NCI-H524 treated with DMSO at 0.1 percent for 48 hours (cell line): ENCODE measurements around the gene PRKRIP1.
"Not testable (repeated sequence)": the region's sequence is repeated elsewhere in the genome, so short reads cannot be mapped to it uniquely, and the experiment has no call there.

ENCODE experiments used
- DNase-seq: peaks from one replicate; lab custom pipeline; 2025; lab: John Stamatoyannopoulos, UW

Gene PRKRIP1

GRCh38 chr7:102404005-102404861 lies 8.1 kb downstream of the PRKRIP1 start:
- DNase-seq = no peak

- DNase-seq = not testable (repeated sequence)
These were observed 8.7 kb downstream of the PRKRIP1 start for GRCh38 chr7:102404862-102405188.

DNA sequence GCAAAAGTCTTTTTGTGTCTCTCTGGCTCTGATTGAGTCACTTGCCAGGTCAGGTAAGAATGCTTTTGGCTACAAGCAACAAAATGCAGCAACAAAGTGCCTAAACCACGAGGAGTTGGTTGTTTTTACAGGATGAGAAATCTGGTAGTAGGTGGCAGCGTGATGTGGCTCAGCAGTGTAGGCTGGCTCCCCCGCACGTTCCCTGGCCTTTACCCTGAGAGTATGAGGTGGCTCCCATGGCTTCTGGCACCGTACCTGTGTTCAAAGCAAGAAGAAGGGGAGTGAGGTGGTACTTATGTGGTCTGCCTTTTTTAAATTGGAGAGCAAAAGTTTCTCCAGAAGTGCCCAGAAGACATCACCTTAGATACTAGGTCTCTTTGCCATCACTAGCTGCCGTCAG lies 11.7 kb downstream of the PRKRIP1 start:
- DNase-seq = no peak

DNA sequence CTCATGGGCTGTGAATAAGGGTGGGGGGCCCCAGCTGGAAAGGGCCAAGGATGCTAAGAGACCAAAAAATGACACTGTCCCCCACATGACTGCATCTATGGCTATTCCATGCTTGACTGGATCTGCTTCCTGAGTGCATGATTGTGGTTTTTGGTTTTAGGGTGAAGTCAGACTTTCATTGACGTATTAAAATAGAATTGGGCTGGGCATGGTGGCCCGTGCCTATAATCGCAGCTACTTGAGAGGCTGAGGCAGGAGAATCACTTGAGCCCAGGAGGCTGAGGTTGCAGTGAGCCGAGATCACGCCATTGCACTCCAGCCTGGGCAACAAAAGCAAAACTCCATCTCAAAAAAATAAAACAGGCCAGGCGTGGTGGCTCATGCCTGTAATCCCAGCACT lies 12.4 kb downstream of the PRKRIP1 start:
- not testable (repeated sequence) for DNase-seq

DNA sequence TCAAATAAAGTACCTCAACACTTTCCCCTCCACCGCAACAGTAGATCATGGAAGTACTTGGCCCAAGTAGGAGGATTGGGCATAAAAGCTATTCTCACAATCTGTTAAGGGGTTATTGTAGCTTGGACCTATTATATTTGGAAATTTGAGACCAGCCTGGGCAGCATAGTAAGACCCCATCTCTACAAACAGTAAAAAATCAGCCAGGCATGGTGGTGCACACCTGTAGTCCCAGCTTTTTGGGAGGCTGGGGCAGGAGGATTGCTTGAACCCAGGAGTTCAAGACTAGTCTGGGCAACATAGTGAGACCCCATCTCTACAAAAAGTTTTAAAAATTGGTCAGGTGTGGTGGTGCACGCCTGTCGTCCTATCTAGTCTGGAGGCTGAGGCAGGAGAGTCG lies 13.2 kb downstream of the PRKRIP1 start:
- no peak for DNase-seq

DNA sequence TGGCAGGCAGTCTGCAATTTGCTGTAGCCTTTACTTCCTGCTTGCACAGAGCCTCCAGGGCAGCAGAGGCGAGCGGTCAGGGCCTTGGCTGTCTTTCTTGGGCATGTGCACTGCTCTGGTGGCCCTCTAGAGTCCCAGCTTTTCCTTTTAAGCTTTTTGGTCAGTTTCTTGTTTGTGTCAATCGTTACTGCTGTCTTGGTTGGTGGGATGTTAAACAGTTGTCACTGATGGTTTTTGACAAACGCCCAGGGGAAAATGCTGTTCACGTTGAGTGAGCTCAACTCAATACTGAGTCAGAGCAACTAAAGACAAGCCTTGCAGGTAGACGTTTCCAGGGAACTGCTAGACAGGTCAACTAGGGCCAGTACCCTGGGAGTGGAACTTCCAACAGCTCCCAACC lies 14.0 kb downstream of the PRKRIP1 start:
- DNase-seq = no peak

DNA sequence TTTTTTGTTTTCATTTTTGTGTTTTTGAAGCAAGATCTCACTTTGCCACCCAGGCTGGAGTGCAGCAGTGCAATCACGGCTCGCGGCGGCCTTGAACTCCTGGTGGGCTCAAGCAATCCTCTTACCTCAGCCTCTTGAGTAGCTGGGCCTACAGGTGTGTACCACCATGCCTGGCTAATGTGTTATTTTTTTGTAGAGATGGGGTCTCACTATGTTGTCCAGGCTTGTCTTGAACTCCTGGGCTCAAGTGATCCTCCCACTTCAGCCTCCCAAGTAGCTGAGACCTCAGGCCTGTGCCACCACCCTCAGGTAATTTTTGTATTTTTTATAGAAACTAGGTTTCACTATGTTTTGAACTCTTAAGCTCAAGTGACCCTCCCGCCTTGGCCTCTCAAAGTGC lies 14.8 kb downstream of the PRKRIP1 start:
- DNase-seq = no peak

DNA sequence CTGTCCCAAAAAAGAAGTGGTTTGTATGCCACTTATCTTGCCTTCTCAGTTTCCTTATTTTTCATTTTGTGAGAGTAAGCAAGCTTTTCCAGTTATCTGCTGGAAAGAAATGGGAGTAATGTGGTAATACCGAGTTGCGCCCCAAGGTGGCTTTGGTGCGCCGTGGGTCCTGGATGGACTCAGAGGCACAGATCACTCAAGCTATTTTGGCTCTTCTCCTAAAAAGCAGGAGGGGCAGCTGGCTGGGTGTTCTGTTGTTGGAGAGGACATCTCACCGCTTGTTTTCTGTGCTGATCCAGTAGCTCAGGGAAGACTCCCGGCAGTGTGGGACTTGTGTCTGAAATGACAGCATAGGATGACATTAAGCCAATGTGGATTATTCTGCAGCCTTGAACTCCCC lies 16.4 kb downstream of the PRKRIP1 start:
- DNase-seq = no peak

DNA sequence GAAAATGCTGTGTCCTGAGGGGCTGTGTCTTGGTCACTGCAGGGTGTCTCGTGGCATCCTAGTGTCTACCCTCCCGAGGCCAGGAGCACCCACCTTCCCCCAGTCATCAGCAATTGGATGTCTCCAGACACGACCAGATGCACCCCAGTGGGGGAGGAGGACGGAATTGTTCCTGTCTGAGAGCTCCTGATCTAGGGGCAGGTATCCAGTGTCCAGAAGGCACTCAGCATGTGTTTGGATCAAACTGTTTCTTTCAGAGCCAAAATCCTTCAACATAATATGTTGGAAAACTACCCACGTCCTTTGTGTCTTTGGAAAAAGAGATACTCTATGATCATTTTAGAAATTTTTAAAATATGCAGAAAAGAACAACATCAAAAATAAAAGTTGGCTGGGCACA lies 16.9 kb downstream of the PRKRIP1 start:
- no peak for DNase-seq

DNA sequence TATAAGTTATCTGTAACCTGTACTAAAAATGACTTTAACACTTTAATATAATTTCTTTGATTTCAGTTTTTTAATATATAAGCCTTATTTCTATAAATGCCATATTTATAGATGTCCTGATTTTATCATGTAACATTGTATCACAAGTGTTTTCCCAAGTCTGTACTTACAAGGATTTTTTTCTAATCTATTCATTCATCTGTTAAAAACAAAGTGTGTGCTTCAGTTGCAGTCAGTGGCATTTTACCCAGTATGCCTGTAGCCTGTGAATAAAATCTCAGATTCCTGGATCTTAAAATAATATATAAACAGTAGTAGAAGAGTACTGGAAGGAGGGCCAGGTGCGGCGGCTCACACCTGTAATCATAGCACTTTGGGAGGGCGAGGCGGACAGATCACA lies 17.4 kb downstream of the PRKRIP1 start:
- DNase-seq = no peak

- DNase-seq = no peak
These were observed 19.6 kb downstream of the PRKRIP1 start for GRCh38 chr7:102415685-102416225.

DNA sequence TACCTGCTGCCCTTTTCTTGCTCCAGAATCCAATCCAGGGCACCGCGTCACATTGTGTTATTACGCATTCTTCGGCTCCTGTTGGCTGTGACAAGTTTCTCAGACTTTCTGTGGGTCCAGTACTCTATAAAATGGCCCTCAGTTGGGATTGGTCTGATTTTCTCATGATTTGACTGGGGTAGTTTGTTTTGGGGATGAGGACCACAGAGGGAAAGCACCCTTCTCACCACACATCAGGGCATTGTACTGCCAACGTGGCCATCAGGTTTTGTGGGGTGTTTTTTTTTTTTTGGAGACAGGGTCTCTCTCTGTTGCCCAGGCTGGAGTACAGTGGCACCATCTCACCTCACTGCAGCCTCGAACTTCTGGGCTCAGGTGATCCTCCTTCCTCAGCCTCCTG lies 20.2 kb downstream of the PRKRIP1 start:
- no peak for DNase-seq

DNA sequence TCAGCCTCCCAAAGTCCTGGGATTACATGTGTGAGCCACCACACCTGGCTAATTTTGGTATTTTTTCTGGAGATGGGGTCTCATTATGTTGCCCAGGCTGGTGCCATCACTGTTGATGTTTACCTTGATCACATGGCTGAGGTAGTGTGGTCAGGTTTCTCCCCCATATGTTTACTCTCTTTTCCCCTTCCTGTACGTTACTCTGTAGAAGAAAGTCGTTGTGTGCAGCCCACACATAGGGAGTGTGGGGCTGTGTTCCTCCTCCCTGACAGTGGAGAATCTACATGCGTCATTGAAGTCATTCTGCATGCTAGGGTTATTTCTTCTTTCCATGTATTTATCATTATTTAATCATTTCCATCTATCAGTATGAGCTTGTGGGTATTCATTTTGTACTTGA lies 20.9 kb downstream of the PRKRIP1 start:
- DNase-seq = no peak

DNA sequence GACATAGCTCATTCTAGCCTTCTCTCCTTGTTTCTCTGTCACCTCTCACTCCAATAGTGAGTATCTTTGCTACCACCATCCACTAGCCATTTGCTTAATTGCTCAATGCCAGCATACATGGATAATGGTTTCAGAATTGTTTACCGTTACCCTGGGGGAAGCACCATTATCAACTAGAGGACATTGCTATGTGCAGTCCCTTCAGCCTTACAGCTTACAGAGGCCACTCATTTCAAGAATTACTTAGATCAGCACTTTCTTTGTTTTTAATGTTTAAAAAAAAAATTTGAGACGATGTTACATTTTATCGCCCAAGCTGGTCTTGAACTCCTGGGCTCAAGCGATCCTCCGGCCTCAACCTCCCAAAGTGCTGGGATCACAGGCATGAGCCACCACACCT lies 22.4 kb downstream of the PRKRIP1 start:
- DNase-seq = no peak

DNA sequence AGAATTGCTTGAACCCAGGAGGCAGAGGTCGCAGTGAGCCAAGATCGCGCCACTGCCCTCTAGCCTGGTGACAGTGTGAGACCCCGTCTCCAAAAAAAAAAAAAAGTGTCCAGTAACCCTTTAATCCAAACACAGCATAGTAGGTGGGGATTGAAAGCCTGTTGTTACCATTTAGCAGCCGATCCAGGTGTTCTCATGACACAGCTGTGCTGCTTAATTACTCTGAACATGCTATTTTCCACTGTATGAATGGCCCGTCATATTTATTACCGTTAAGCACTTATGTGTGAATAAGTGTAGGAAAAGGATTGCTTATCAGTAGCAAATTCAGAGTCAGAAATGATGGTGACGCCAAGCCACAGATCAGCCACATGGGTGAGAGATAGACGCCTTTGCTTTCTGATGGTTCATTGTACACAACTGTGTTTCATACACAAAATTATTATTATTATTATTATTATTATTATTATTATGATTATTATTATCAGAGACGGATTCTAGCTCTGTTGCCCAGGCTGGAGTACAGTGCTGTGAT lies 25.6 kb downstream of the PRKRIP1 start:
- DNase-seq = no peak

DNA sequence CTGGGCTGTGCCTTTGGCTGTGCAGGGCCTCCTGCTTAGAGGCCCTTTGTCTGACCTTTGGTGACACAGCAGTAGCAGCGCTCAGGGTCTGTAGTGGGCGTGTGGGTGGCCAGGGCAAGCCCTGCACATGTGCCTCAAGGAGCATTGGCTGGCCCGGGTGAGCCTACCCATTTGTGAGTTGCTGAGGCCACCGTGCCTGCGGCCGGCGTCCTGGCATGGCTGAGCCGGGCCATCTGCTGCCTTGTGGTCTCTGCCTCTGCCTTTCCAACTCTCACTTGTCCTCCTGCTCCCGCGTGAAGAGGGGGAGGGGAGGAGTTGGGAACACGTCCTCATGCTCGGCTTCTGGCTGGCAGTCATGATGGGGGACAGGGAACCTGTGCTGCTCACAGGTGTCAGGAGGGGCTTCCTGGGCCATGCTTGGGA lies 28.0 kb downstream of the PRKRIP1 start:
- peak; percentile 31 for DNase-seq

DNA sequence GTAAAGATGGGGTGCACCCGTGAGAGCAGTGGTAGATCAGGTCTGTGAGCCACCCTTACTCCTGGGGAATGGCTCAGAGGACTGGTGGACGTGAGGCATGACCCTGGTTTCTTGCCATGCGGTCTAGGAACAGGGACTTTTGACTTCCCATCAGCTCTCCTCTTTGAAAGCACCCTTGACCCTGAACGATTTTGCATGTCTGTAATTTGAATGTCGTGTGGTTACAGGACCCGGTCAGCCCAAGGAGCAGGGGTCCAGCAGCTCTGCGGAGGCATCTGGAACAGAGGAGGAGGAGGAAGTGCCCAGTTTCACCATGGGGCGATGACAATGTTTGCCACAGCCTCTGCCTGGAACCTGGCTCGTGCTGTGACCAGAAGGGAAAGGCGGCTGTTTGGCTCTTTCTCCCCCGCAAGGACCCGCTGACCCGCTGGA lies 28.6 kb downstream of the PRKRIP1 start:
- DNase-seq = no peak

DNA sequence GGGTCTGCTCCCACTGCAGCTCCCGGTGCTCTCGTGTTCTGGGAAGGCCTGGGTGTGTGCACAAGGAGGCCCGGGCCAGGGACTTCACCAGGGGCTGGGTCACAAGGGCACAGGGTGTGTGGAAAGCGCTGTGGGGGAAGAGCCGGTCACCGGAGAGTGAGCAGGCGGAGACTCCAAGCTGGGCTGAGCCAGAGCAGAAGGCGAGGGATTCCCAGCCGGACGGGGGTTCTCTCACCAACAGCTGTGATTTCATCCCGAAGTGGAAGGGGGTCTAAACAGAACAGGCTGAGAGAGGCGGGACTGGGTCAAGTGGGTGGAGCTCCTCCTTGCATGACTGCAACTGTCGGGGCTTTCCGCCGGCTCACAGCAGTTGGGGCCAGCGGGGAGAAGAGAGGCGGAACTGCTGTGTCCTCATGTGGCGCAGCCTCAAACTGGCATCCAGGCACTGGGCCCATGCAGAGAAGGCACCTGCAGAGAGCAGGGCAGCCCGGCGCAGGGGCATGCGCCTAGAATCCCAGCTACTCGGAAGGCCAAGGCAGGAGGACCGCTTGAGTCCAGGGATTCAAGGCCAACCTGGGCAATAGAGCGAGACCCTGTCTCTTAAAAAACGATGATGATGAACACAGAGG lies 29.6 kb downstream of the PRKRIP1 start:
- peak; percentile 32 for DNase-seq

GRCh38 chr7:102426268-102427018 lies 30.3 kb downstream of the PRKRIP1 start:
- no peak for DNase-seq

DNA sequence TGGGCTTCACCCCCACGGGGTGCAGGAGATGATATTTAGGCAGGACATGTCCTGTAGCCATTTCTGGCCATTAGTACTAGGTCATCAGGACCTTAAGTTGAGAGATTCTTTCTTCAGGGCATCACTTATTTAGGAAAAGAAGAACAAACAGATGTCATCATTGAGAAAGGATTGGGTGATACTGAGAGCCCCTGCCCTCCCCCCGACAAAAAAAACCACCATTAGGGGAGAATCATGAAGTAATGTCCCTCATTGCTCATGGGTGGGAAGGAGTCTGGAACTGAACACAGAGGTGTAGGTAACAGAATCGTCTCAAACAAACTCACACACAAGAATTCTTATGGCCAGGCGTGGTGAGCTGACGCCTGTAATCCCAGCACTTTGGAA lies 30.8 kb downstream of the PRKRIP1 start:
- DNase-seq = no peak

- no peak for DNase-seq
These were observed 33.2 kb downstream of the PRKRIP1 start for GRCh38 chr7:102429141-102429899.
